Ishikawa (cell line): ENCODE measurements around the gene TNS1.

Experiments used
- CEBPB ChIP-seq: IDR thresholded peaks from 2 replicates; pipeline ENCODE4 v1.6.1; 2012
- CREB1 ChIP-seq: IDR thresholded peaks from 2 replicates; pipeline ENCODE4 v1.6.1; 2012; ENCODE audit warnings: low read depth
- EGR1 ChIP-seq: IDR thresholded peaks from 2 replicates; pipeline ENCODE4 v1.6.1; 2012
- EP300 ChIP-seq: IDR thresholded peaks from 2 replicates; pipeline ENCODE4 v1.6.1; 2012; ENCODE audit warnings: borderline replicate concordance
- FOXM1 ChIP-seq: IDR thresholded peaks from 2 replicates; pipeline ENCODE4 v1.6.1; 2012; ENCODE audit warnings: low read depth, borderline replicate concordance
- MAX ChIP-seq: IDR thresholded peaks from 2 replicates; pipeline ENCODE4 v1.6.1; 2012
- NFIC ChIP-seq: IDR thresholded peaks from 2 replicates; pipeline ENCODE4 v1.6.1; 2012
- RAD21 ChIP-seq: IDR thresholded peaks from 2 replicates; pipeline ENCODE4 v1.6.1; 2012; ENCODE audit warnings: low read depth
- REST ChIP-seq: IDR thresholded peaks from 2 replicates; pipeline ENCODE4 v1.6.1; 2012; ENCODE audit warnings: low read depth, mild to moderate bottlenecking
- TAF1 ChIP-seq: IDR thresholded peaks from 2 replicates; pipeline ENCODE4 v1.6.1; 2012; ENCODE audit warnings: low read depth, mild to moderate bottlenecking
- TCF12 ChIP-seq: IDR thresholded peaks from 2 replicates; pipeline ENCODE4 v1.6.1; 2012; ENCODE audit warnings: low read depth
- TEAD4 ChIP-seq: IDR thresholded peaks from 2 replicates; pipeline ENCODE4 v1.6.1; 2012
- USF1 ChIP-seq: IDR thresholded peaks from 2 replicates; pipeline ENCODE4 v1.6.1; 2012
- YY1 ChIP-seq: IDR thresholded peaks from 2 replicates; pipeline ENCODE4 v1.6.1; 2012; ENCODE audit warnings: low read depth
- ZBTB7A ChIP-seq: IDR thresholded peaks from 2 replicates; pipeline ENCODE4 v1.6.1; 2012; ENCODE audit warnings: low read depth

Gene TNS1

GRCh38 chr2:217830807-217831206 lies 172.0 kb downstream of the TNS1 start:
- no peak for TF ChIP-seq CEBPB
- no peak for TF ChIP-seq NFIC
- no peak for TF ChIP-seq RAD21
- no peak for TF ChIP-seq CREB1
- TF ChIP-seq TAF1, result no peak
- TF ChIP-seq TCF12, result no peak
- TF ChIP-seq USF1, result no peak
- TF ChIP-seq EGR1, result no peak
- no peak for TF ChIP-seq YY1
- TF ChIP-seq MAX, result no peak
- TF ChIP-seq FOXM1, result no peak
- TF ChIP-seq REST, result no peak
- no peak for TF ChIP-seq TEAD4
- TF ChIP-seq EP300, result no peak
- no peak for TF ChIP-seq ZBTB7A

- TF ChIP-seq TCF12 (no peak), TEAD4 (no peak), RAD21 (no peak), FOXM1 (no peak), CEBPB (no peak), EGR1 (no peak), USF1 (no peak), YY1 (no peak), MAX (no peak), EP300 (no peak), NFIC (no peak), TAF1 (no peak), REST (no peak), ZBTB7A (no peak)
Measured at GRCh38 chr2:217830061-217830460, 172.7 kb downstream of the TNS1 start.

- TF ChIP-seq REST, result no peak
- no peak for TF ChIP-seq EGR1
- TF ChIP-seq NFIC, result no peak
- TF ChIP-seq FOXM1, result no peak
- TF ChIP-seq YY1, result no peak
- no peak for TF ChIP-seq MAX
- no peak for TF ChIP-seq USF1
- no peak for TF ChIP-seq TAF1
- TF ChIP-seq CEBPB, result no peak
- no peak for TF ChIP-seq RAD21
- no peak for TF ChIP-seq TEAD4
- TF ChIP-seq CREB1, result no peak
- no peak for TF ChIP-seq ZBTB7A
- no peak for TF ChIP-seq TCF12
Measured at GRCh38 chr2:217829420-217829819, 173.4 kb downstream of the TNS1 start.

- TF ChIP-seq REST (no peak), EGR1 (no peak), ZBTB7A (no peak), CREB1 (no peak), MAX (no peak), TCF12 (no peak), CEBPB (no peak), EP300 (no peak), NFIC (no peak), TAF1 (no peak)
Measured at GRCh38 chr2:217828336-217828735, 174.5 kb downstream of the TNS1 start.
